LNCAP (cell line): ENCODE results near the gene SCG3.

Experiments used
- TF ChIP-seq, protein P1 (sequence below): fragments of 450-650 bp; IDR thresholded peaks from 2 replicates; pipeline ENCODE4 v1.5.1; 2017; ENCODE audit warnings: mild to moderate bottlenecking

Gene SCG3

GRCh38 chr15:51724673-51725072 lies 43.4 kb downstream of the SCG3 start:
- TF ChIP-seq, protein P1, sequence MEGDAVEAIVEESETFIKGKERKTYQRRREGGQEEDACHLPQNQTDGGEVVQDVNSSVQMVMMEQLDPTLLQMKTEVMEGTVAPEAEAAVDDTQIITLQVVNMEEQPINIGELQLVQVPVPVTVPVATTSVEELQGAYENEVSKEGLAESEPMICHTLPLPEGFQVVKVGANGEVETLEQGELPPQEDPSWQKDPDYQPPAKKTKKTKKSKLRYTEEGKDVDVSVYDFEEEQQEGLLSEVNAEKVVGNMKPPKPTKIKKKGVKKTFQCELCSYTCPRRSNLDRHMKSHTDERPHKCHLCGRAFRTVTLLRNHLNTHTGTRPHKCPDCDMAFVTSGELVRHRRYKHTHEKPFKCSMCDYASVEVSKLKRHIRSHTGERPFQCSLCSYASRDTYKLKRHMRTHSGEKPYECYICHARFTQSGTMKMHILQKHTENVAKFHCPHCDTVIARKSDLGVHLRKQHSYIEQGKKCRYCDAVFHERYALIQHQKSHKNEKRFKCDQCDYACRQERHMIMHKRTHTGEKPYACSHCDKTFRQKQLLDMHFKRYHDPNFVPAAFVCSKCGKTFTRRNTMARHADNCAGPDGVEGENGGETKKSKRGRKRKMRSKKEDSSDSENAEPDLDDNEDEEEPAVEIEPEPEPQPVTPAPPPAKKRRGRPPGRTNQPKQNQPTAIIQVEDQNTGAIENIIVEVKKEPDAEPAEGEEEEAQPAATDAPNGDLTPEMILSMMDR = no peak

DNA sequence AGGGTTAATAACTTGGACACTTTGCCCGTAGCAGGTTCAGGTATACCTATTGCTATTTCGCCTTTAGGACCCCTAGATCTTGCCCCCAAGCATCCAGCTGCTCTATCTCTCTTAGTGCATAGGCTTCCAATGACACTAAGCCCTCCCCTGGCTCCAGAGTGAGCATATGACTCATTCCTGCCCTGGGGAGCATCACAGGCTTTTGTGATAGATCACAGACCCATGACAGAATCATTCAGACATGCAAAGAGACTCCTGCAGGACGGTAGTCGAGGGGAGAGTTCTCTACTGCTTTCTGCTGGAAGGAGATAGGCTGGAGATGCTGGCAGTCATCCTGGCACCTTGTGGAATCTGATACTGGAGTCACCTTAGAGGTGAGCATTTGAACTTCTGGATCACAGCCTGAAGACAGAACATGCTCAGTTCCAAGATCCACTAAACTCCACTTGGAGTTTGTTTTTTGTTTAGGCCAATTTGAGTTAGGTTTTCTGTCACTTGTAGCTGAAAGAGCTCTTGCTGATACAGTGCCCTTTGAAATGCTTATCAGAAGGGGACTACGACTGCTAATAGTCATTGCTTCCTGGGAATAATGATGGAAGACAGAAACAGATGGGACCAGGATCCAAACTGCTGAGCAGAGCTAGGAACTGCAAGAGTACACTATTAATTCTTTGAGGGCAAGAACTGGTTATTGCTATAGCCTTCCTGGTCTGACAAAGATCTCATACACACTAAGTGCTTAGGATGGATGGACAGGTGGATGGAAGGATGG lies 45.2 kb downstream of the SCG3 start:
- TF ChIP-seq, protein P1 = no peak

- TF ChIP-seq, protein P1 = no peak
Measured at GRCh38 chr15:51727141-51727897, 46.0 kb downstream of the SCG3 start.

GRCh38 chr15:51731549-51732267 lies 50.4 kb downstream of the SCG3 start:
- TF ChIP-seq, protein P1 = no peak

DNA sequence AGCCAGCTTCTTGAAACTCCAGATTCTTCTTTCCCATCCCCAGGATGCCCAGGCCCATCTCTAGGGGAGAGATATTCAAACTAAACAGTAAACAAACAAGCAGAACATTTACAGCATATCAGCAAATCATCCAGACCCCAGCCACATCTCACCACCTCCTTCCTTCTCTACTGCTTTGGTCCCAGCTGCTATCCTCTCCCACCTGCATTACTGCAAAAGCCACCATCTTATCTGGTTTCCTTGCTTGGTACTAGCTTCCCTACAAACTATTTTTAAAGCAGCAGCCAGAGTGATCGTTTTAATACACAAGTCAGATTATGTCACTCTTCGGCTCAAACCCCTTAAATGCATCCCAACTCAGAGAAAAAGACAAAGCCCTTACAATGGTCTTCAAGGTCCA lies 51.3 kb downstream of the SCG3 start:
- TF ChIP-seq, protein P1 = no peak

GRCh38 chr15:51735228-51736010 lies 54.1 kb downstream of the SCG3 start:
- TF ChIP-seq, protein P1 = no peak

DNA sequence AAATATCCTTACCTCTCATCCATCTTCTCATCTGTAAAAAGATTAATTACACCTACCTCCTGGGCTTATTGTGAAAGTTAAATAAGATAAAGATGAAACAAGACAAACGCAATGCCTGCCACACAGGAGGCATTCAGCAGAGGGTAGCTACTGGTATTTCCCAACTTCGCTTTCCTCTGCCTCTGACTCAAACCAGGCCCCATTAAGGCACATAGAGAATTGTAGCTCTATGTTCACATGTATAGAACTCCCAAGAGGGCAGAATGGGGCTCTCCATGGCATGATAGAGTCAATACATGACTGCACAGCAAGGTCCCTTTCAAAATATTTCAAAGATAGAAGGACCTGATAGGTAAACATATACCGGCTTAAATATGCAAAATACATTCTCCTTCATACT lies 54.8 kb downstream of the SCG3 start:
- TF ChIP-seq, protein P1 = no peak
